Vagina (tissue), 2 donors: ENCODE data around the gene TMEM235. TPM values are rescaled to one million over a fixed set of nuclear protein-coding genes. Genes with fewer than 3 reads are reported as not detected.

Experiments used
- DNase-seq, 2 donors: peaks; one replicate each; pipeline ENCODE4 v3.0.0-alpha.2; 2017; ENCODE audit errors: extremely low spot score in 2 of 2
- H3K27ac ChIP-seq: fragments of 200-600 bp; sonication (generic); one replicate; pipeline ENCODE4 v1.5.1; 2019
- H3K27me3 ChIP-seq: fragments of 200-600 bp; sonication (generic); one replicate; pipeline ENCODE4 v1.5.1; 2019
- H3K36me3 ChIP-seq, 2 donors: fragments of 200-600 bp; sonication (generic); one replicate each; pipeline ENCODE4 v1.5.1; 2017 to 2019
- H3K4me1 ChIP-seq: fragments of 200-600 bp; sonication (generic); one replicate; pipeline ENCODE4 v1.5.1; 2019
- H3K4me3 ChIP-seq, 2 donors: fragments of 200-600 bp; sonication (generic); 1 replicate in 1 of 2; 2 replicates in 1 of 2; pipeline ENCODE4 v1.5.1; 2016 to 2019
- H3K9me3 ChIP-seq: fragments of 200-600 bp; sonication (generic); one replicate; pipeline ENCODE4 v1.5.1; 2019
- CTCF ChIP-seq, 3 experiments: fragments of 450-650 bp in 2 of 3; fragments of 200-600 bp in 1 of 3; sonication (generic) in 1 of 3; IDR thresholded peaks; one replicate each; pipeline ENCODE4 v1.5.1; 2017 to 2019; ENCODE audit warnings: antibody characterized with exemption in 3 of 3, mild to moderate bottlenecking in 2 of 3, moderate library complexity in 2 of 3
- POLR2A ChIP-seq, 2 donors: fragments of 450-650 bp; IDR thresholded peaks; one replicate each; pipeline ENCODE4 v1.6.1; 2017; ENCODE audit warnings: antibody characterized with exemption in 2 of 2, mild to moderate bottlenecking in 2 of 2, moderate library complexity in 2 of 2
- POLR2AphosphoS5 ChIP-seq, 2 donors: sonication (generic); formaldehyde crosslinking; IDR thresholded peaks; one replicate each; pipeline ENCODE4 v1.9.0; 2017; ENCODE audit warnings: antibody characterized with exemption in 2 of 2, mild to moderate bottlenecking in 2 of 2, low read depth in 1 of 2; ENCODE audit not compliant: insufficient read depth in 1 of 2
- intact Hi-C: fragments of 100-400 bp; cut with DNase I; formaldehyde crosslinking; loops from one replicate; pipeline ENCODE4 v1.15.1; 2023
- total RNA-seq: library from RNA; depleted of rRNA; stranded (reverse); fragments of >200 nt; gene quantifications from one replicate; pipeline ENCODE4 v1.2.3, GENCODE V29; 2016

TMEM235 gene
- total RNA-seq, 1 donor from 2014 or later, result not detected

- no peaks in the 10 kb centered on the region for H3K36me3 ChIP-seq
- H3K27me3 ChIP-seq, result no peaks in the 10 kb centered on the region
- no peak for DNase-seq
- intact Hi-C loops, result loop anchor here (10.0 kb wide), 1 partner anchor 515 kb away; no protein-coding TSS in a partner anchor
- H3K27ac ChIP-seq, result no peak overlapping the region
- no peaks in the 10 kb centered on the region for H3K9me3 ChIP-seq
- TF ChIP-seq POLR2AphosphoS5 (IDR thresholded peaks at IDR 0.05; ENCODE audit: insufficient read depth in 1 of 2, low read depth in 1 of 2) (no peak), CTCF (IDR thresholded peaks at IDR 0.05) (no peak), POLR2A (IDR thresholded peaks at IDR 0.05) (no peak)
- no peak overlapping the region for H3K4me3 ChIP-seq
- H3K4me1 ChIP-seq, result peaks cover 1% of the 10 kb centered on the region
Measured at GRCh38 chr17:78219396-78220150, 11.9 kb upstream of the TMEM235 start.

DNA sequence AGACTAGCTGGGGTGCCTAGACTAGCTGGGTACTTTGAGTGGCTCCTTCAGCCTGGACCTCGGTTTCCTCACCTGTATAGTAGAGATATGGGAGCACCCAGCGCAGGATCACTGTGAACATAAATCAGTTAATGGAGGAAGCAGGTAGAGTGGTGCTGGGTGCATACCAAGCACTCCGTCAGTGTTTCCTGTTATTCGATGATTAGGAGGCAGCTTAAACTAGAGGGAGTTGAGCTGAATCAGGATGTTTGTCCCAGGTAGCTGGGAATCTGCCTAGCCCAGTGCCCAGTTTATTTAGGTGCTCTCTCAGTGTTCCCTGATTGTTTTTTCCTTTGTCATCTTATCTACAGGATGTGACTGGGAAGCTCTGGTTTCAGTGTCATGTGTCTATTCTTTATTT is 8.4 kb upstream of the TMEM235 start:
- no peak for DNase-seq
- no peak overlapping the region for H3K27ac ChIP-seq
- no peaks in the 10 kb centered on the region for H3K27me3 ChIP-seq
- H3K9me3 ChIP-seq, result no peaks in the 10 kb centered on the region
- intact Hi-C loops, result no loop called here
- no peak for TF ChIP-seq CTCF (IDR thresholded peaks at IDR 0.05)
- no peak for TF ChIP-seq POLR2AphosphoS5 (IDR thresholded peaks at IDR 0.05; ENCODE audit: insufficient read depth in 1 of 2, low read depth in 1 of 2)
- no peak for TF ChIP-seq POLR2A (IDR thresholded peaks at IDR 0.05)
- H3K4me3 ChIP-seq, result no peak overlapping the region
- H3K4me1 ChIP-seq, result no peaks in the 10 kb centered on the region
- no peaks in the 10 kb centered on the region for H3K36me3 ChIP-seq

DNA sequence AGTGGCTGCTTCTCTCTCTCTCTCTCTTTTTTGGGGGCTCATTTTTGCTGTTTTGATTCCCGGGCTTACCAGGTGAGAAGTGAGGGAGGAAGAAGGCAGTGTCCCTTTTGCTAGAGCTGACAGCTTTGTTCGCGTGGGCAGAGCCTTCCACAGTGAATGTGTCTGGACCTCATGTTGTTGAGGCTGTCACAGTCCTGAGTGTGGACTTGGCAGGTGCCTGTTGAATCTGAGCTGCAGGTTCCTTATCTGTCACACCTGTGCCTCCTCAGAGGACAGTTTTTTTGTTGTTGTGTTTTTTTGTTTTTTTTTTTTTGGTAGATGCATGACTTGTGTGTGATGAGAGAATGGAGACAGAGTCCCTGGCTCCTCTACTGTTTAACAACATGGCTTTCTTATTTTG is 7.7 kb upstream of the TMEM235 start:
- no peak overlapping the region for H3K27ac ChIP-seq
- H3K36me3 ChIP-seq, result no peaks in the 10 kb centered on the region
- intact Hi-C loops, result no loop called here
- H3K27me3 ChIP-seq, result no peaks in the 10 kb centered on the region
- no peak for TF ChIP-seq POLR2A (IDR thresholded peaks at IDR 0.05)
- no peak for TF ChIP-seq POLR2AphosphoS5 (IDR thresholded peaks at IDR 0.05; ENCODE audit: insufficient read depth in 1 of 2, low read depth in 1 of 2)
- no peak for TF ChIP-seq CTCF (IDR thresholded peaks at IDR 0.05)
- H3K4me1 ChIP-seq, result no peaks in the 10 kb centered on the region
- H3K4me3 ChIP-seq, result no peak overlapping the region
- no peaks in the 10 kb centered on the region for H3K9me3 ChIP-seq
- DNase-seq, result no peak

DNA sequence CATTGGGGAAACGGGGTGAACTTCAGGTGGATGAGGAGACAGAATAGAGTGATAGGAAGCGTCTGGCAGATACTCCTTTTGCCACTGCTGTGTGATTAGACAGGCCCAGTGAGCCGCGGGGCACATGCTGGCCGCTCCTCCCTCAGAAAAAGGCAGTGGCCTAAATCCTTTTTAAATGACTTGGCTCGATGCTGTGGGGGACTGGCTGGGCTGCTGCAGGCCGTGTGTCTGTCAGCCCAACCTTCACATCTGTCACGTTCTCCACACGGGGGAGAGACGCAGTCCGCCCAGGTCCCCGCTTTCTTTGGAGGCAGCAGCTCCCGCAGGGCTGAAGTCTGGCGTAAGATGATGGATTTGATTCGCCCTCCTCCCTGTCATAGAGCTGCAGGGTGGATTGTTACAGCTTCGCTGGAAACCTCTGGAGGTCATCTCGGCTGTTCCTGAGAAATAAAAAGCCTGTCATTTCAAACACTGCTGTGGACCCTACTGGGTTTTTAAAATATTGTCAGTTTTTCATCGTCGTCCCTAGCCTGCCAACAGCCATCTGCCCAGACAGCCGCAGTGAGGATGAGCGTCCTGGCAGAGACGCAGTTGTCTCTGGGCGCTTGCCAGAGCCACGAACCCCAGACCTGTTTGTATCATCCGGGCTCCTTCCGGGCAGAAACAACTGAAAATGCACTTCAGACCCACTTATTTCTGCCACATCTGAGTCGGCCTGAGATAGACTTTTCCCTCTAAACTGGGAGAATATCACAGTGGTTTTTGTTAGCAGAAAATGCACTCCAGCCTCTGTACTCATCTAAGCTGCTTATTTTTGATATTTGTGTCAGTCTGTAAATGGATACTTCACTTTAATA is 7.0 kb upstream of the TMEM235 start:
- intact Hi-C loops, result no loop called here
- DNase-seq, result no peak
- H3K27ac ChIP-seq, result no peak overlapping the region
- H3K36me3 ChIP-seq, result no peaks in the 10 kb centered on the region
- H3K4me1 ChIP-seq, result no peaks in the 10 kb centered on the region
- H3K4me3 ChIP-seq, result no peak overlapping the region
- no peaks in the 10 kb centered on the region for H3K27me3 ChIP-seq
- no peaks in the 10 kb centered on the region for H3K9me3 ChIP-seq
- TF ChIP-seq POLR2A (IDR thresholded peaks at IDR 0.05) (no peak), POLR2AphosphoS5 (IDR thresholded peaks at IDR 0.05; ENCODE audit: insufficient read depth in 1 of 2, low read depth in 1 of 2) (no peak), CTCF (IDR thresholded peaks at IDR 0.05) (no peak)
